Daoy (cell line): Measurements from ENCODE around the gene RAB38. TPM values are rescaled to one million over a fixed set of nuclear protein-coding genes. Genes with fewer than 3 reads are reported as not detected.

Experiments used
- DNase-seq: peaks from one replicate; pipeline ENCODE4 v3.0.0-alpha.2; 2015; ENCODE audit warnings: low read depth
- total RNA-seq: library from RNA; depleted of rRNA; stranded (reverse); fragments of >200 nt; shearing (Covaris generic); gene quantifications from 2 replicates; pipeline ENCODE4 v1.2.3, GENCODE V29; 2014; rRNA removed

Gene RAB38
- total RNA-seq, 1 experiment from 2014 or later = 3.9 TPM

DNA sequence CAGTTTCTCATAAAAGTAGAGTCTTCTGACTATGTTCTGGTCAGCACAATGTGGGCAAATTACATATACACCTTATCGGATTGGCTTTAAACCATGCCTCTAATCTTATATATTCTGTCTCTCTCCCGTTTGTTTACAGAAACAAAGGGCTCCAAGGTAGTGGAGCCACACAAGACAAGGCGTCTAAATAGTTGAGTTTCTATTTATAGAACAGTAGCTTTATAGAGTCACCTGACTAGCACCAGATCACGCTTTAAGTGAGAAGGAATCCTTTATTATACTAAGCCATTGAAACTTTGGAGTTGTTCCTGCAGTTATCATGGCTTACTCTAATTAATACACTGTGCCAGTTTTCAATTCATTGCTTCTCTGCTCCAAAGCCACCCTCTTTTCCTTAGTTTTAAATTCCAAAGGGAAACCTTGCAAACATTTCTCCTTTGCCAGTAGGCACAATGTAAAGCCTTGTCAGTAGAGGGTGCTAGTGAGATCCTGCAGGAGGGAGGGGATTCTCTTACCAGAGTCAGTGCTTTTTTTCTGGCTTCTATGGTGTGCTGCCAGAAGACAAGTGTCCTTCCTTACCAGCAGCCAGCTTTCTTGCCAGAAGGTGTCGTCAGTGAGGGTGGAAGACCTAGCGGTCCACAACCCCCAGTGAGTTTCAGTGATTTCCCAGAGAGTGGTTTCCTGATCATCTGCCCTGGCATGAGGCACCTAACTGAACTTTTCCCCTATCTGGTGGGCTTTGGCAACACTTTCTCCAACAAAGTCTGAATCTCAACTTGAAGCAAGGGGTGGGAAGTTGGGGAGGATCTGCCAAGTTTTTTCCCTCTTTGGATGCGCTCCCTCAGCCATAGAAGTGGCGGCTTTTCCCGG is 71.7 kb downstream of the RAB38 start:
- peak; percentile 78 for DNase-seq

DNA sequence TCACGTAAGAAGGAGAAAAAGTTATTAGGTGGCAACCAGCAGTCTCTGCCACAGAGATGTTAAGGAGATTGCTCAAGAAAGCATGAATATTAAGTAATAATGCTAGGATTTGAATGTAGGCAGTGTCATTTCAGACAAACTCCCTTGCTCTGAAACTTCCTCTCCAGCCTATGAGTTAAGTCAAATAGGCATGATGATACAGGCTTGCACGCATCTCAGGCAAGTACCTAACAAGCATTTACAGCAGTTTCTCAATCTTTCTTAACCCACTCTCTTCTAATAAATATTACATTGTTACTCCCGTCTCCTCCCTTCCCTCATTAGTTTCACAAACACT is 72.7 kb downstream of the RAB38 start:
- DNase-seq = no peak

DNA sequence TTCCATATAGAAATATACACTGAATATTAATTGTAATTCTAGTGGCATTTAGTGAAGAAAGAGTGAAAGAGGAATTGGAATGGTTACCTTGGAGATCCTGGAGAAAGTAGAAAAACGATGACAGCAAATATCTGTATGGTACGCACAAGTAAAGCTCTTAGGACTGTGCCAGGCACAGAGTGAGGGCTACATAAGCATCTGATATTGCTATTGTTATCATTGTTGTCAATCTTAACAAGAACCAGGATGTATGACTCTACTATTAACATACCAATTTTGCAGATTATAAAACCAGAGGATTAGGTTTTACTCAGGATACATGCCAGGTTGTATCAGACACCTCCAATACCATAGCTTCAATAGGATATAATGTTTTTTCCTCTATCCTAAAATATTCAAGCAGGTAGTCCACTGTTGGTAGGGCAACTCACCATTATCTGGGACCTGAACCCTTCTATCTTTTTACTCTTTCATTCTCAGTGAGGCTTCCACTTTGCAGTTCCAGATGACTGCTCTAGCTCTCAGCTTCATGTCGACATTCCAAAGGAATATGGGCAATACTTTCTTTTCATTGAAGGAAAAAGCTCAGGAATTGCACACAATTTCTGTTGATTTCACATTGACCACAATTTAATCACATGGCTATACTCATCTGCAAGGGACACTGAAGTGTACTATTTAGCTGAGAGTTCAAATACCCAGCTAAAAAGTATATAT is 73.2 kb downstream of the RAB38 start:
- no peak for DNase-seq

DNA sequence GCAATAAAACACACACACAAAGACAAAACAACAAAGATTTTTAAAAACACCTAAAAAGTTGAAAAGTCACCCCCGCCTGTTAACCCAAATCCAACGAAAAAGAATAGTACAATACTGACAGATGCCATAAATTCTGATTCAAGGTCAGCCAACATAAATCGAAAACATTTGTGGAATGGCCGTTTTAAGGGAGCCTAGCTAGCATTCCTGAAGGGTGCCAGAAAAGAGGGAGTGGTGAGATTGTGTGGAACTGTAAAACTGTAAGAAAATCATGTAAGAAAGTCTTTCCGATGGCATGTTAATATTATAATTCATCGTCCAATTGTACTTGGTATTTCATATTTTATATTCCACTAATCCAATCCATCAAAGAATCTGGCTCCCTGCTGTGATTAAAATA is 75.1 kb downstream of the RAB38 start:
- no peak for DNase-seq

DNA sequence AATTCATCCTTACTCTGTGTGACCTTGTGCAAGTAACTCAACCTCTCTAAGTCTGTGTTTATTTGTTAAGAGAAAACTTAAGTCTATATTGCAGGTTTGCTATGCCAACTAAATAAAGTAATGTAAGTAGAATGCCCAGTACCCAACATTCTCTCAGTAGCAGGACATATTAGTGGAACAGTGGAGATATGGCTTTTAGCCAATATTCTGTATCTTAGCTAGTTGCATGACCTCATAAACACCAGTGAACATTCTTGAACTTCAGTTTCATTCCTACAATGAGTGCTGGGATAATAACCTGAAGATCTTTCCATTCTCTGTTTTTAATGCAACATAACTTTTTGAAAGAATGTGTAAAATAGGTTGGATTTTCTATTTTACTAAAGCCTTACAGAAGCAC is 77.0 kb downstream of the RAB38 start:
- DNase-seq = no peak

DNA sequence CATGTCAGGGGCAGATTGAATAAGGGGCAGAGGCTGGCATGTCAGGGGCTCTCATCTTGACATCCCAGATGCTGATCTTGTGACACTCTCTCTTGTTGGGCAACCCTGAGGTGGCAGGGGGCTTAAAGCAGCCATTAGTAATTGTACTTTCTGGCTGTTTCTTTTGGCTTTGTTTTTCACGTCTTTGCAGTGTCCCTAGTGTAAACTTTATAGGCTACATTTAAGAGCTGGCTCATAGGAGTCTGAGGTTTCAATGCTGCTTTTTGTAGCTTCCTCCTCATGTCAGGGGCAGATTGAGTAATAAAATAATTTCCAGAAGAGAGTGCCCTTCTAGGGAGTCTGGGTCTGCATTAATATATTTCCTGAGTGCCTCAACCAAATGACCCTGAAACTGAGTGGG is 86.1 kb downstream of the RAB38 start:
- DNase-seq = no peak

DNA sequence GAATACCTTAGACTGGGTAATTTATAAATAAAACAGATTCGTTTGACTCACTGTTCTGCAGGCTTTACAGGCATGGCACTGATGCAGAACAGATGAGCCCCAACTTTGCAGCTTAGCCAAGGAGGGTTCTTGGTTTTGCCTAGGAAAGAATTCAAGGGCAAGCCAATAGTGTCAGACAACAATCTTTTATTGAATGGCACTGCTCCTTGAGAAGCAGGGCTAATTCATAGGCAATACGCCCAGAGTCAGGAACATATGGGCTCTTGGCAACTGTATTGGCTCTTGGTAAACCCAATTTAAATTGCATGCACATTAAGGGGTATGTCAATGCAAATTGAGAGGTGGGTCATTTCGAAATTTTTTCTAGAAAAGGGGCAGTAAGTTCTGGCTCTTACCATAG is 87.9 kb downstream of the RAB38 start:
- no peak for DNase-seq

DNA sequence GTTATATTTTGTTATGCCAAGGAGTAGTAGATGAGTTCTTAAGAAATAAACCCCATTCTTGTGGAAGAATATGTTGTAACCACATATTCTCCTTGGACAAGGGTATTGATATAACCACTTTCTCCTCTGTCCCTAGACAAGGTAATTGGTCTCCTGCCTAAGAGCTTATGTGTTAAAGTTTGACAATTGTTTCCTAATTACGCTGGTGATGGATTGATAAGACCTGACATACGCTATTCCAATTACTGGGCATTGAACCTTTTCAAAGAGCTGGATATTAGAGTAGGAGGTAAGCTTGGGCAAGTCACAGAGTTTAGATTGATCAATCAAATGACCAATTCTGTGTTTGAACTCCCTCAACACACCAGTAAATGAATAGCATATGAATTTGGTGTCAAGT is 88.9 kb downstream of the RAB38 start:
- DNase-seq = no peak

DNA sequence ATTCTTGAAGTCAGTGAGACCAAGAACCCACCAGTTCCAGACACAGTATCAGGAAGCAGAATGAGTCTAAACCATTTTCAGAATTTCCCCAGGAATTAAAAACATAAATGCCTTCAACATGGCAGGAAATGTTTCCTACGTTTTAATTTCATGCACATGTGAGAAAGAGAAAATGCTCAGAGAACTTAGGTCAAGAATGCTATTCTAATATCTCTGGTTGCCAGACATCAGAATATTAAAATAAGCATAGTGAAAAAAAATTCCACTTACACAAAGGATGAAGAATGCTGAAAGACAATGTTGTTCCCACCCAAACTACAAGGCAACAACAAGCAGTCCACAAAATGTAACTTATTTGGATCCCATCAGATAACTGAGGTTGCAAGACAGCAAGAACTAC is 104.8 kb downstream of the RAB38 start:
- DNase-seq = no peak

DNA sequence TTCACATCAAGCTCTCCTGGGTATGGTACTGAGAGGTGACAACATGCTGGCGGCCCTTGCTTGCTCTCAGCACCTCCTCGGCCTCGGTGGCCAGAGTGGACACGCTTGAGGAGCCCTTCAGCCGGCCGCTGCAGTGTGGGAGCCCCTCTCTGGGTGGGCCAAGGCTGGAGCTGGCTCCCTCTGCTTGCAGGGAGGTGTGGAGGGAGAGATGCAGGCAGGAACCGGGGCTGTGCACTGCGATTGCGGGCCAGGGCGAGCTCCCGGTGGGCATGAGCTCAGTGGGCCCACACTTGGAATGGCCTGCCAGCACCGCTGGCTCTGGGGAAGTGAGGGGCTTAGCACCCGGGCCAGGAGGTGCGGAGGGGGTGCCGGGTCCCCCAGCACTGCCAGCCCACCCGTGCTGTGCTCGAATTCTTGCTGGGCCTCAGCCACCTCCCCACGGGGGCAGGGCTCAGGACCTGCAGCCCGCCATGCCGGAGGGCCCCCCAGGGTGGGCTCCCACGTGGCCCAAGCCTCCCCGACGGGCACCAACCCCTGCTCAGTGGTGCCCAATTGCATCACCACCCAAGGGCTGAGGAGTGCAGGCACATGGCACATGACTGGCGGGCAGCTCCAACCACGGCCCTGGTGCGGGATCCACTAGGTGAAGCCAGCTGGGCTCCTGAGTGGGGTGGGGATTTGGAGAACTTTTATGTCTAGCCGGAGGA is 106.2 kb downstream of the RAB38 start:
- DNase-seq = no peak

DNA sequence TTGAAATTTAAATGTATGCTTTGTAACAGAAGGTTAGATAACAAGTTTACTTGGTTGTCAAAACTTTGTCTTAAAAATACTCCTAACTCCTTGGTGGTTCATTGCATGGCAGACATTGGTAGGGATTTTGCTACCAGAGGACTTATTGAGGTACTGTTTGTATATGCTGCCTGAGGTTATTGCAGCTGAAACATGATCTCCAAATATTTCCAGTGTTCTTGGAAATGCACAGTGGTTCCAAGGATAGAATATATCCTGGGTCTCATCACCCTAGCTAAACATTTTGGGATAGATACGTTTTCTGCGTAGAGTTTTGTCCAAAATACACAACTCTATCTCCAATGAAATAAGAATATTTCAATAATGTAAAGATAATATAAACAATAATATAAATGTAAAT is 109.2 kb downstream of the RAB38 start:
- DNase-seq = no peak

DNA sequence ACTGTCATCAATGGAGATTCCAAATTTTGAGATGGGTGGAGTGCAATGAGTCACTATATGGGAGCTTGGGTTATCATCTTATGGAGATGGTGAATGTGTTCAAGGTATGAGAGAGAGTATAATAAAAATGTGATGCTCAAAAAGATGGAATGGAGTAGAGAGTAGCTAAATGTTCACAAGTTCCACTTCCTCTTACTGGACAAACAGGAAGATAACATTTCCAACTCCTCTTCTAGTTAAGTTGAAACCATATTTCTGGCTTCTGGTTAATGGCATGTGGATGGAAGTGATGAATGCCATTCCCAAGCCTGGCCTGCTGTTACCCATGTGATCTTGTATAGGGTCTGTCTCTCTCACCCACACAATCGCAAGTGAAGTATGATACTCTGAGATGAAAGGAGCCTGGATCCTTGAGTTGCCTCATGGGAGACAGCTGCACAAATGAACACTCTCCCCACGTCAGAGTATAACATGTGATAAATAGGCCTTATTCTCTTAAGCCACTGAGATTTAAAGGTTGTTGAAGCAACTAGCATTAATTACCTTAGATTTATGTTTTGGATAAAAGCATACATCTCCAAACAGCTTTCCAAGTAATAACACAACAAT is 111.0 kb downstream of the RAB38 start:
- no peak for DNase-seq

Other genes with a start within 250 kb of the RAB38 start
- 151 TPM in 2 replicates for gene CTSC, start 162.3 kb upstream of the RAB38 start, total RNA-seq